SK-N-SH (cell line): Measurements from ENCODE around the gene SLC30A3. TPM values are rescaled to one million over a fixed set of nuclear protein-coding genes. Genes with fewer than 3 reads are reported as not detected.

Experiments used
- CTCF ChIA-PET: fragments of 300-600, 350-600 bp; formaldehyde crosslinking; extraction: SDS; loops from one replicate; lab custom pipeline; 2021; lab: Yijun Ruan, JAX
- POLR2A ChIA-PET: fragments of 350-600 bp; sonication (Branson Sonifier 250); formaldehyde crosslinking; extraction: SDS; loops from one replicate; lab custom pipeline; 2020; ENCODE audit warnings: antibody characterized with exemption, inconsistent platforms; lab: Yijun Ruan, JAX
- DNase-seq: peaks from one replicate; pipeline ENCODE4 v3.0.0; 2012
- H2AFZ ChIP-seq: fragments of 200-600 bp; sonication (generic); 2 replicates; pipeline ENCODE4 v1.8.1; 2016; ENCODE audit warnings: antibody characterized with exemption, mild to moderate bottlenecking, low read depth
- H3F3A ChIP-seq: fragments of 200-600 bp; sonication (generic); replicated peaks from 2 replicates; pipeline ENCODE3; 2016; ENCODE audit warnings: antibody characterized with exemption, mild to moderate bottlenecking; ENCODE audit not compliant: insufficient read depth
- H3K27ac ChIP-seq, 2 experiments: fragments of 200-500 bp in 1 of 2; fragments of 200-600 bp in 1 of 2; sonication (Bioruptor generic) in 1 of 2; sonication (generic), shearing (Covaris generic) in 1 of 2; 2 replicates each; pipeline versions ENCODE4 v1.5.1 to v1.6.1; 2014 to 2016; ENCODE audit warnings: low read depth in 2 of 2, inconsistent platforms in 1 of 2, low read length in 1 of 2, mild to moderate bottlenecking in 1 of 2, mixed read lengths in 1 of 2
- H3K27me3 ChIP-seq: fragments of 200-600 bp; sonication (generic), shearing (Covaris generic); 2 replicates; pipeline ENCODE4 v1.6.1; 2016; ENCODE audit warnings: mixed run types; ENCODE audit not compliant: insufficient read depth
- H3K36me3 ChIP-seq, 2 experiments: fragments of 200-500 bp in 1 of 2; fragments of 200-600 bp in 1 of 2; sonication (Bioruptor generic) in 1 of 2; sonication (generic) in 1 of 2; replicated peaks in 1 of 2; 2 replicates each; pipeline versions ENCODE3 to v1.5.1; 2014 to 2016; ENCODE audit warnings: low read length in 1 of 2, mild to moderate bottlenecking in 1 of 2; ENCODE audit not compliant: insufficient read depth in 2 of 2, control insufficient read depth in 1 of 2
- H3K4me1 ChIP-seq, 2 experiments: fragments of 200-500 bp in 1 of 2; fragments of 200-600 bp in 1 of 2; sonication (Bioruptor generic) in 1 of 2; sonication (generic), shearing (Covaris generic) in 1 of 2; 2 replicates each; pipeline versions ENCODE4 v1.5.1 to v1.6.1; 2014 to 2016; ENCODE audit warnings: low read depth in 1 of 2, low read length in 1 of 2, mixed run types in 1 of 2; ENCODE audit not compliant: insufficient read depth in 2 of 2, control insufficient read depth in 1 of 2
- H3K4me2 ChIP-seq: fragments of 200-600 bp; sonication (generic), shearing (Covaris generic); 2 replicates; pipeline ENCODE4 v1.6.1; 2017; ENCODE audit warnings: mixed run types
- H3K4me3 ChIP-seq, 2 experiments: fragments of 200-500 bp in 1 of 2; fragments of 200-600 bp in 1 of 2; sonication (Bioruptor generic) in 1 of 2; sonication (generic), shearing (Covaris generic) in 1 of 2; 2 replicates each; pipeline versions ENCODE4 v1.5.1 to v1.8.1; 2014 to 2016; ENCODE audit warnings: low read depth in 2 of 2, inconsistent platforms in 1 of 2, low read length in 1 of 2, mild to moderate bottlenecking in 1 of 2, mixed read lengths in 1 of 2, moderate library complexity in 1 of 2
- H3K79me2 ChIP-seq: fragments of 200-600 bp; sonication (generic); 2 replicates; pipeline ENCODE4 v1.8.1; 2017; ENCODE audit warnings: mild to moderate bottlenecking; ENCODE audit not compliant: insufficient read depth
- H3K9ac ChIP-seq: fragments of 200-600 bp; sonication (generic); 2 replicates; pipeline ENCODE4 v1.6.1; 2017; ENCODE audit warnings: mixed run types
- H3K9me2 ChIP-seq: fragments of 200-600 bp; sonication (generic); 2 replicates; pipeline ENCODE4 v1.6.1; 2017; ENCODE audit warnings: mixed run types
- H3K9me3 ChIP-seq: fragments of 200-600 bp; sonication (generic); 2 replicates; pipeline ENCODE4 v1.6.1; 2017; ENCODE audit warnings: mixed run types, mild to moderate bottlenecking, moderate library complexity
- H4K20me1 ChIP-seq: fragments of 200-600 bp; sonication (generic); 2 replicates; pipeline ENCODE4 v1.6.1; 2017; ENCODE audit warnings: mild to moderate bottlenecking, mixed run types; ENCODE audit not compliant: insufficient read depth
- CHD2 ChIP-seq: fragments of 150-350 bp; IDR thresholded peaks from 2 replicates; pipeline ENCODE4 v1.6.1; 2018; ENCODE audit warnings: low read length; ENCODE audit not compliant: partially characterized antibody
- EZH2phosphoT487 ChIP-seq: fragments of 200-600 bp; sonication (generic); IDR thresholded peaks from 2 replicates; pipeline ENCODE4 v1.6.1; 2017; ENCODE audit warnings: low read depth, mixed run types, mild to moderate bottlenecking, antibody characterized with exemption, moderate library complexity, borderline replicate concordance
- FOXJ3 ChIP-seq: sonication (generic); formaldehyde crosslinking; IDR thresholded peaks from 2 replicates; pipeline ENCODE4 v1.5.1; 2020; ENCODE audit warnings: mild to moderate bottlenecking, missing genetic modification reagents
- FOXM1 ChIP-seq: IDR thresholded peaks from 2 replicates; pipeline ENCODE4 v1.4.0; 2012; ENCODE audit warnings: low read depth, mild to moderate bottlenecking
- GABPA ChIP-seq: IDR thresholded peaks from 2 replicates; pipeline ENCODE4 v1.4.0; 2012; ENCODE audit warnings: low read depth, mild to moderate bottlenecking
- JUND ChIP-seq: IDR thresholded peaks from 2 replicates; pipeline ENCODE4 v1.4.0; 2012
- MAX ChIP-seq: IDR thresholded peaks from 2 replicates; pipeline ENCODE4 v1.4.0; 2012; ENCODE audit warnings: low read depth
- MEF2A ChIP-seq: IDR thresholded peaks from 2 replicates; pipeline ENCODE4 v1.4.0; 2012; ENCODE audit warnings: low read depth, borderline replicate concordance
- MXI1 ChIP-seq: IDR thresholded peaks from 2 replicates; pipeline ENCODE4 v1.6.1; 2012; ENCODE audit warnings: mild to moderate bottlenecking, low read depth, low read length, improper control_type of control experiment
- NFIC ChIP-seq: IDR thresholded peaks from 2 replicates; pipeline ENCODE4 v1.4.0; 2012; ENCODE audit warnings: borderline replicate concordance
- POLR2AphosphoS5 ChIP-seq: IDR thresholded peaks from 2 replicates; pipeline ENCODE4 v1.6.1; 2012; ENCODE audit warnings: low read depth, low read length
- RCOR1 ChIP-seq: fragments of 150-350 bp; IDR thresholded peaks from 2 replicates; pipeline ENCODE4 v1.6.1; 2017; ENCODE audit warnings: antibody characterized with exemption, low read length
- REST ChIP-seq: IDR thresholded peaks from 2 replicates; pipeline ENCODE4 v1.6.1; 2012; ENCODE audit warnings: mild to moderate bottlenecking, low read depth, low read length, moderate library complexity
- RXRA ChIP-seq: IDR thresholded peaks from 2 replicates; pipeline ENCODE4 v1.4.0; 2012; ENCODE audit warnings: low read depth, mild to moderate bottlenecking, borderline replicate concordance
- SMC3 ChIP-seq: IDR thresholded peaks from 2 replicates; pipeline ENCODE4 v1.6.1; 2012; ENCODE audit warnings: low read depth, low read length, improper control_type of control experiment
- USF1 ChIP-seq: IDR thresholded peaks from 2 replicates; pipeline ENCODE4 v1.4.0; 2012; ENCODE audit warnings: low read depth, borderline replicate concordance
- WGBS: methylation state at CpG from one replicate; pipeline ENCODE4 v1.1.6; 2017; ENCODE audit warnings: low lambda C conversion rate; 5-methylcytosine and 5-hydroxymethylcytosine counted together
- polyA plus RNA-seq, 3 experiments: library from polyadenylated mRNA; depleted of rRNA; stranded (reverse); fragments of >200 nt; gene quantifications; 2 replicates each; pipeline ENCODE4 v1.2.3, GENCODE V29; 2012
- TF ChIP-seq, protein P1 (sequence below): fragments of 150-350 bp; IDR thresholded peaks from 2 replicates; pipeline ENCODE4 v1.6.1; 2017; ENCODE audit warnings: antibody characterized with exemption, low read length, low read depth, borderline replicate concordance
- TF ChIP-seq, protein P2 (sequence below): fragments of 150-350 bp; IDR thresholded peaks from 2 replicates; pipeline ENCODE4 v1.6.1; 2016; ENCODE audit warnings: mild to moderate bottlenecking, low read depth, low read length
- TF ChIP-seq, protein P3 (sequence below): fragments of 200-600 bp; sonication (generic); IDR thresholded peaks from 2 replicates; pipeline ENCODE4 v1.6.1; 2017; ENCODE audit warnings: antibody characterized with exemption, mild to moderate bottlenecking, moderate library complexity

Gene SLC30A3
- polyA plus RNA-seq, 1 of the 3 experiments (the other 2 are of a cell fraction): 1.1 TPM

DNA sequence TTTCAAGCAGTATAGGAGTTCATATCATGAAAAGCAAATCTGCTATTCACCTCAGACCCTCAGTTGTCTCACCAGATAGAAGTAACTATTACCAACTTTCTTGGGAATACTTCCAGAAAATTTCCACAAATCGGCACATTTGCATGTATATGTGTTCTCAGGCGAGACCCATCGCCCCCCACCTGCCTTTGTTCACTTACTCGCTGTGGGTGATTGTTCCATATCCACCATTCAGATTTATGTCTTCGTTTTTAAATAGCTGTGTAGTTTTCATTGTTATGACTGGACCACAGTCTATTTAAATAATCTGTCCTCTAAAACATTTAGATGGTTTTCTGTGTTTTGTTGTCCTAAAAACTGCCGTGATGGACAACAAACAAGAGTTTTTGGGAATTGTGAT is 22.6 kb upstream of the SLC30A3 start:
- CTCF ChIA-PET: interaction anchor here (0.7 to 18.0 kb wide), 5 partner anchors 11 to 223 kb away, joined by 3 to 392 read pairs (median 87); partner anchors contain the start of gene SLC30A3
- peaks cover 3% of the 10 kb centered on the region for H3F3A ChIP-seq
- H3K36me3 ChIP-seq: no peaks in the 10 kb centered on the region
- no peak overlapping the region for H3K9ac ChIP-seq
- H3K27me3 ChIP-seq: no peaks in the 10 kb centered on the region
- H3K4me3 ChIP-seq: no peak overlapping the region
- WGBS: 71% methylated on average over 6 of the region's 6 CpGs
- no peak for TF ChIP-seq POLR2AphosphoS5
- TF ChIP-seq CHD2: no peak
- no peak for TF ChIP-seq EZH2phosphoT487
- no peak for TF ChIP-seq FOXM1
- TF ChIP-seq FOXJ3 (CRISPR knock-in tag): no peak
- TF ChIP-seq, protein P1, sequence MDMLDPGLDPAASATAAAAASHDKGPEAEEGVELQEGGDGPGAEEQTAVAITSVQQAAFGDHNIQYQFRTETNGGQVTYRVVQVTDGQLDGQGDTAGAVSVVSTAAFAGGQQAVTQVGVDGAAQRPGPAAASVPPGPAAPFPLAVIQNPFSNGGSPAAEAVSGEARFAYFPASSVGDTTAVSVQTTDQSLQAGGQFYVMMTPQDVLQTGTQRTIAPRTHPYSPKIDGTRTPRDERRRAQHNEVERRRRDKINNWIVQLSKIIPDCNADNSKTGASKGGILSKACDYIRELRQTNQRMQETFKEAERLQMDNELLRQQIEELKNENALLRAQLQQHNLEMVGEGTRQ: no peak
- TF ChIP-seq, protein P2, sequence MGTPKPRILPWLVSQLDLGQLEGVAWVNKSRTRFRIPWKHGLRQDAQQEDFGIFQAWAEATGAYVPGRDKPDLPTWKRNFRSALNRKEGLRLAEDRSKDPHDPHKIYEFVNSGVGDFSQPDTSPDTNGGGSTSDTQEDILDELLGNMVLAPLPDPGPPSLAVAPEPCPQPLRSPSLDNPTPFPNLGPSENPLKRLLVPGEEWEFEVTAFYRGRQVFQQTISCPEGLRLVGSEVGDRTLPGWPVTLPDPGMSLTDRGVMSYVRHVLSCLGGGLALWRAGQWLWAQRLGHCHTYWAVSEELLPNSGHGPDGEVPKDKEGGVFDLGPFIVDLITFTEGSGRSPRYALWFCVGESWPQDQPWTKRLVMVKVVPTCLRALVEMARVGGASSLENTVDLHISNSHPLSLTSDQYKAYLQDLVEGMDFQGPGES: no peak
- no peak for TF ChIP-seq GABPA
- TF ChIP-seq RCOR1: no peak
- TF ChIP-seq MEF2A: no peak
- TF ChIP-seq SMC3: no peak
- TF ChIP-seq NFIC: no peak
- no peak for TF ChIP-seq JUND
- TF ChIP-seq, protein P3, sequence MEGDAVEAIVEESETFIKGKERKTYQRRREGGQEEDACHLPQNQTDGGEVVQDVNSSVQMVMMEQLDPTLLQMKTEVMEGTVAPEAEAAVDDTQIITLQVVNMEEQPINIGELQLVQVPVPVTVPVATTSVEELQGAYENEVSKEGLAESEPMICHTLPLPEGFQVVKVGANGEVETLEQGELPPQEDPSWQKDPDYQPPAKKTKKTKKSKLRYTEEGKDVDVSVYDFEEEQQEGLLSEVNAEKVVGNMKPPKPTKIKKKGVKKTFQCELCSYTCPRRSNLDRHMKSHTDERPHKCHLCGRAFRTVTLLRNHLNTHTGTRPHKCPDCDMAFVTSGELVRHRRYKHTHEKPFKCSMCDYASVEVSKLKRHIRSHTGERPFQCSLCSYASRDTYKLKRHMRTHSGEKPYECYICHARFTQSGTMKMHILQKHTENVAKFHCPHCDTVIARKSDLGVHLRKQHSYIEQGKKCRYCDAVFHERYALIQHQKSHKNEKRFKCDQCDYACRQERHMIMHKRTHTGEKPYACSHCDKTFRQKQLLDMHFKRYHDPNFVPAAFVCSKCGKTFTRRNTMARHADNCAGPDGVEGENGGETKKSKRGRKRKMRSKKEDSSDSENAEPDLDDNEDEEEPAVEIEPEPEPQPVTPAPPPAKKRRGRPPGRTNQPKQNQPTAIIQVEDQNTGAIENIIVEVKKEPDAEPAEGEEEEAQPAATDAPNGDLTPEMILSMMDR: no peak
- TF ChIP-seq REST: no peak
- no peak for TF ChIP-seq MXI1
- TF ChIP-seq USF1: no peak
- no peak for TF ChIP-seq RXRA
- no peak for TF ChIP-seq MAX
- TF ChIP-seq, all 33 proteins: peak for 0
- H3K27ac ChIP-seq: no peak overlapping the region
- no peak for DNase-seq
- no peaks in the 10 kb centered on the region for H3K9me2 ChIP-seq
- no peak overlapping the region for H3K4me2 ChIP-seq
- peaks cover 0 to 19% of the 10 kb centered on the region in 2 experiments; a peak in 3 of 4 replicates for H3K4me1 ChIP-seq
- H2AFZ ChIP-seq: no peak overlapping the region
- no peaks in the 10 kb centered on the region for H3K79me2 ChIP-seq
- no peaks in the 10 kb centered on the region for H3K9me3 ChIP-seq
- no peaks in the 10 kb centered on the region for H4K20me1 ChIP-seq
- POLR2A ChIA-PET: no interaction called here
